Measurements from ENCODE around the gene GLIS1.

GLIS1 gene

GRCh38 chr1:53687426-53687825 lies 51.5 kb downstream of the GLIS1 start:
- H3K79me2 ChIP-seq (ENCODE audit: low read length): no peaks in the 10 kb centered on the region
- no peaks in the 10 kb centered on the region for H3K9me2 ChIP-seq (replicated peaks; ENCODE audit: insufficient read depth, low read length)
- H3K9ac ChIP-seq (ENCODE audit: low read length): no peak overlapping the region
- no peaks in the 10 kb centered on the region for H3K36me3 ChIP-seq (replicated peaks; ENCODE audit: insufficient read depth, low read length)
- H3K27me3 ChIP-seq (replicated peaks; ENCODE audit: insufficient read depth, low read length): no peaks in the 10 kb centered on the region
- no peaks in the 10 kb centered on the region for H3F3A ChIP-seq (ENCODE audit: insufficient read depth, low read length)
- TF ChIP-seq EZH2phosphoT487 (IDR thresholded peaks at IDR 0.05; ENCODE audit: low read length) (no peak), EZH2 (optimal IDR thresholded peaks at IDR 0.05; ENCODE audit: low read depth, low read length) (no peak)
- TF ChIP-seq, protein P1, sequence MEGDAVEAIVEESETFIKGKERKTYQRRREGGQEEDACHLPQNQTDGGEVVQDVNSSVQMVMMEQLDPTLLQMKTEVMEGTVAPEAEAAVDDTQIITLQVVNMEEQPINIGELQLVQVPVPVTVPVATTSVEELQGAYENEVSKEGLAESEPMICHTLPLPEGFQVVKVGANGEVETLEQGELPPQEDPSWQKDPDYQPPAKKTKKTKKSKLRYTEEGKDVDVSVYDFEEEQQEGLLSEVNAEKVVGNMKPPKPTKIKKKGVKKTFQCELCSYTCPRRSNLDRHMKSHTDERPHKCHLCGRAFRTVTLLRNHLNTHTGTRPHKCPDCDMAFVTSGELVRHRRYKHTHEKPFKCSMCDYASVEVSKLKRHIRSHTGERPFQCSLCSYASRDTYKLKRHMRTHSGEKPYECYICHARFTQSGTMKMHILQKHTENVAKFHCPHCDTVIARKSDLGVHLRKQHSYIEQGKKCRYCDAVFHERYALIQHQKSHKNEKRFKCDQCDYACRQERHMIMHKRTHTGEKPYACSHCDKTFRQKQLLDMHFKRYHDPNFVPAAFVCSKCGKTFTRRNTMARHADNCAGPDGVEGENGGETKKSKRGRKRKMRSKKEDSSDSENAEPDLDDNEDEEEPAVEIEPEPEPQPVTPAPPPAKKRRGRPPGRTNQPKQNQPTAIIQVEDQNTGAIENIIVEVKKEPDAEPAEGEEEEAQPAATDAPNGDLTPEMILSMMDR (IDR thresholded peaks at IDR 0.05; ENCODE audit: low read length): no peak
- DNase-seq: no peak
- no peaks in the 10 kb centered on the region for H3K9me3 ChIP-seq (replicated peaks; ENCODE audit: insufficient read depth, low read length)
- no peak overlapping the region for H3K4me3 ChIP-seq (ENCODE audit: low read length)
- H2AFZ ChIP-seq (ENCODE audit: low read length): no peak overlapping the region
- peaks cover 3% of the 10 kb centered on the region; the same call in 1 of the 2 replicates for H3K4me1 ChIP-seq (ENCODE audit: low read length)
- H4K20me1 ChIP-seq (ENCODE audit: insufficient read depth, low read length): no peaks in the 10 kb centered on the region
- no peak overlapping the region for H3K27ac ChIP-seq (ENCODE audit: low read length)
- no peak overlapping the region for H3K4me2 ChIP-seq (ENCODE audit: low read depth, low read length)

DNA sequence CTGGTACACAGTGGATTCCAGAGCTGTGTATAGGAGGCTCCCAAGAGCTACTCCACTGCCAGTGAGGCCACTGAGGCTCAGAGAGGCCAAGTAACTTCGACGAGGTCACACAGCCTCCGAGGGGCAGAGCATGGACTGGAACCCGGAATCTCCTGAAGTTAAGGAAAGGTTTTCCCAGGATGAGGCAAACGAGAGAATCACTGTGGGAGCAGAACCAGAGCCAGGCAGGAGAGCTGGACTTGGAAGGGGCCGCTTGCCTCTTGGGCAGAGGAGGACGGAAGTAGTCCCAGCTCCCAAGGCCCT lies 52.0 kb downstream of the GLIS1 start:
- TF ChIP-seq, protein P1 (IDR thresholded peaks at IDR 0.05; ENCODE audit: low read length): no peak
- TF ChIP-seq EZH2phosphoT487 (IDR thresholded peaks at IDR 0.05; ENCODE audit: low read length): no peak
- TF ChIP-seq EZH2 (optimal IDR thresholded peaks at IDR 0.05; ENCODE audit: low read depth, low read length): no peak
- H4K20me1 ChIP-seq (ENCODE audit: insufficient read depth, low read length): no peaks in the 10 kb centered on the region
- peaks cover 8% of the 10 kb centered on the region; the same call in 1 of the 2 replicates for H3K4me1 ChIP-seq (ENCODE audit: low read length)
- no peak overlapping the region for H3K4me3 ChIP-seq (ENCODE audit: low read length)
- H3K27me3 ChIP-seq (replicated peaks; ENCODE audit: insufficient read depth, low read length): no peaks in the 10 kb centered on the region
- DNase-seq: no peak
- H3K9ac ChIP-seq (ENCODE audit: low read length): no peak overlapping the region
- H3K9me3 ChIP-seq (replicated peaks; ENCODE audit: insufficient read depth, low read length): no peaks in the 10 kb centered on the region
- no peaks in the 10 kb centered on the region for H3K9me2 ChIP-seq (replicated peaks; ENCODE audit: insufficient read depth, low read length)
- H2AFZ ChIP-seq (ENCODE audit: low read length): no peak overlapping the region
- H3K79me2 ChIP-seq (ENCODE audit: low read length): no peaks in the 10 kb centered on the region
- H3K27ac ChIP-seq (ENCODE audit: low read length): no peak overlapping the region
- H3K4me2 ChIP-seq (ENCODE audit: low read depth, low read length): no peak overlapping the region
- H3F3A ChIP-seq (ENCODE audit: insufficient read depth, low read length): no peaks in the 10 kb centered on the region; the same call in 1 of the 2 replicates
- H3K36me3 ChIP-seq (replicated peaks; ENCODE audit: insufficient read depth, low read length): no peaks in the 10 kb centered on the region

DNA sequence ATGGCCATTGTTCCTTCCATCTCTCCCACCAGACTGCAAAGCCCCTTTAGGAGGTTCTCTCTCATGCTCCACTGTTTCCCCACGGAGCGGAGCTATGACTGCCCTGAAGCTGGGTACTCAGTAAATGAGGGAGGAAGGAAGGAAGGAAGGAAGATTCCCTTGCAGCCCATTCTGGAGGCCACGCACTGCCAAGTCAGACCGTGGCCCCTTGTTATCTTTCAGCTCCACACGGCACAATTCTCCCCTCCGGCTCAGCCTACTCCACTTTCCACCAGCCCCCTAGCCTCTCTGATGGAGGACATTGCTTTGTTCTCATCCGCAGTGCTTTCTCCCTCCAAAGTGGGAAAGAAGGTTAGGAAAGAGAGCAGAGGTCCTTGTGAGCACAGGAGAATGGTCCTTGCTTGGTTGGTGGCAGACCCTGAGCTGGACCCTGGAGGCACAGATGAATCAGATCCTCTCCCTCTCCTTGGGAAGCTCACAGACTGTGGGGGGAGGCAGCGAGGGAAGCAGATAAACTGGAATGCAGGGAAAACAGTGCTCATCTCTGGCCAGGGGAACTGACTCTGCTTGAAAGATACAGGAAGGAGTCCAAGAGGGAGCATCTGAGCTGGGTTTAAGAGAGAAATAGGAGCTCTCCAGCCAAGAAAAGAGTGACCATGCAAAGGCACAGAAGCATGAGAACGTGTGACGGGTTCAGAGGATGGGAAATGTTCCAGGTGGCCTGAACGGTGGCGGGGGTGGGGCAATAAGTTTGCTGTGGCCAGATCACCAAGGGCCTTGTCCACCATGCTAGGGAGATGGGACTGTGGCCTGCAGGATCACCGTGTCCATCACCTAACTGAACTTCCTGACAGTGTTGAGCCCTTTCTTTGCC lies 52.6 kb downstream of the GLIS1 start:
- H3K27ac ChIP-seq (ENCODE audit: low read length): no peak overlapping the region
- no peak for DNase-seq
- H2AFZ ChIP-seq (ENCODE audit: low read length): no peak overlapping the region
- no peaks in the 10 kb centered on the region for H3K79me2 ChIP-seq (ENCODE audit: low read length)
- TF ChIP-seq EZH2 (optimal IDR thresholded peaks at IDR 0.05; ENCODE audit: low read depth, low read length) (no peak), EZH2phosphoT487 (IDR thresholded peaks at IDR 0.05; ENCODE audit: low read length) (no peak)
- TF ChIP-seq, protein P1 (IDR thresholded peaks at IDR 0.05; ENCODE audit: low read length): no peak
- H3K4me3 ChIP-seq (ENCODE audit: low read length): no peak overlapping the region
- no peak overlapping the region for H3K9ac ChIP-seq (ENCODE audit: low read length)
- no peaks in the 10 kb centered on the region for H3K9me2 ChIP-seq (replicated peaks; ENCODE audit: insufficient read depth, low read length)
- H3F3A ChIP-seq (ENCODE audit: insufficient read depth, low read length): no peaks in the 10 kb centered on the region; the same call in 1 of the 2 replicates
- no peaks in the 10 kb centered on the region for H3K36me3 ChIP-seq (replicated peaks; ENCODE audit: insufficient read depth, low read length)
- no peaks in the 10 kb centered on the region for H3K27me3 ChIP-seq (replicated peaks; ENCODE audit: insufficient read depth, low read length)
- no peaks in the 10 kb centered on the region for H3K9me3 ChIP-seq (replicated peaks; ENCODE audit: insufficient read depth, low read length)
- peaks cover 11% of the 10 kb centered on the region; the same call in 1 of the 2 replicates for H3K4me1 ChIP-seq (ENCODE audit: low read length)
- H4K20me1 ChIP-seq (ENCODE audit: insufficient read depth, low read length): no peaks in the 10 kb centered on the region
- no peak overlapping the region for H3K4me2 ChIP-seq (ENCODE audit: low read depth, low read length)
